ENCODE measurements around the gene WDR76.

DNA sequence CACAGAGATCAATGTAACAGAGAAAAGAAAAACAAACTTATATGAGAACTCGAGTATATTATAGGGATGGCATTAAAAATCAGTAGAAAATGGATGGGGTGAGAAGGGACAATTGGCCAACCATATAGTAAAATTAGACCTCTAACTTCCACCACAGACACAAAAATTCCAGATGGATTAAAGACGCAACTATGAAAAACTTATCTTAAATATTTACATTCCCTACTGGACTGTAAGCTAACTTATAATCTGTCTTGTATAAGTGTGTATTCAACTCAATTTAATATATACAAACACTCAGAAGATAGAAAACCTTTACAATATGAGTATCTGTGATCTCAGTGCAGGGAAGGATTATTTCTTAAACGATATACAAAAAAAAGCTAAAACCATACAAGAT lies 5.3 kb upstream of the WDR76 start:
- TF ChIP-seq, protein P1, sequence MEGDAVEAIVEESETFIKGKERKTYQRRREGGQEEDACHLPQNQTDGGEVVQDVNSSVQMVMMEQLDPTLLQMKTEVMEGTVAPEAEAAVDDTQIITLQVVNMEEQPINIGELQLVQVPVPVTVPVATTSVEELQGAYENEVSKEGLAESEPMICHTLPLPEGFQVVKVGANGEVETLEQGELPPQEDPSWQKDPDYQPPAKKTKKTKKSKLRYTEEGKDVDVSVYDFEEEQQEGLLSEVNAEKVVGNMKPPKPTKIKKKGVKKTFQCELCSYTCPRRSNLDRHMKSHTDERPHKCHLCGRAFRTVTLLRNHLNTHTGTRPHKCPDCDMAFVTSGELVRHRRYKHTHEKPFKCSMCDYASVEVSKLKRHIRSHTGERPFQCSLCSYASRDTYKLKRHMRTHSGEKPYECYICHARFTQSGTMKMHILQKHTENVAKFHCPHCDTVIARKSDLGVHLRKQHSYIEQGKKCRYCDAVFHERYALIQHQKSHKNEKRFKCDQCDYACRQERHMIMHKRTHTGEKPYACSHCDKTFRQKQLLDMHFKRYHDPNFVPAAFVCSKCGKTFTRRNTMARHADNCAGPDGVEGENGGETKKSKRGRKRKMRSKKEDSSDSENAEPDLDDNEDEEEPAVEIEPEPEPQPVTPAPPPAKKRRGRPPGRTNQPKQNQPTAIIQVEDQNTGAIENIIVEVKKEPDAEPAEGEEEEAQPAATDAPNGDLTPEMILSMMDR (conservative IDR thresholded peaks at IDR 0.05; ENCODE audit: low read length), result no peak
- no peak for TF ChIP-seq EZH2phosphoT487 (IDR thresholded peaks at IDR 0.05; ENCODE audit: borderline replicate concordance, low read depth, low read length)

Data from OCI-LY7 (cell line).